Fibroblast of skin of back (primary cell): ENCODE measurements around the gene TRPM5.
A peak's percentile ranks its signal among the peaks of the same experiment; 100 is the strongest.

ENCODE experiments used
- DNase-seq: peaks from one replicate; pipeline ENCODE4 v3.0.0-alpha.2; 2013

Gene TRPM5

GRCh38 chr11:2436013-2436520, 8.2 kb downstream of the TRPM5 start:
- no peak for DNase-seq

DNA sequence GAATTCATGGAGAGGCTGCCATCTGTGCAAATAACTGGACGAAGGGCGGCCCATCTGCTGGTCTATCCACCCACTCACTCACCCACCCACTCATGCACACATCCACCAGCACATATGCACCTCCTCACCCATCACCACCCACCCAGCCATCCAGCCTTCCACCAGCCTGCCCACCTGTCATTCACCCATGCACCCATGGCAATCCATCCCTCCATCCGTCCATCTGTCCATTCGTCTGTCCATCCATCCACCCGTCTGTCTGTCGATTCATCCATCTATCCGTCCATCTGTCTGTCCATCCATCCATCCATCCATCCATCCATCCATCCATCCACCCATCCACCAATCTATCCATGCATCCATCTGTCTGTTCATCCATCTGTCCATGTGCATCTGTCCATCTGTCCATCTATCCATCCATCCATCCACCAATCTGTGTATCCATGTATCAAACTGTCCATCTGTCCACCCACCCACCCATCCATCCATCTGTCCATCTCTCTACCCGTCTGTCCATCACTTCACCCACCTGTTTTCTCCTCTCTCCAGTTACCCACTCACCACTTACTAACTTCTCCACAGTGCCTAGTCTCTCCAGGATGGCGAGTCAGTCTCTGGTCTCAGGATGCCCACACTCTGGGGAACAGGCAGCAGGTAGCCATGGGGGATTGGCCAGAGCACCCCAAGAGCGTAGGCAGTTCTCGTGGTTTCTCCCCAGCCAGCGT, 8.9 kb downstream of the TRPM5 start:
- DNase-seq = no peak

DNA sequence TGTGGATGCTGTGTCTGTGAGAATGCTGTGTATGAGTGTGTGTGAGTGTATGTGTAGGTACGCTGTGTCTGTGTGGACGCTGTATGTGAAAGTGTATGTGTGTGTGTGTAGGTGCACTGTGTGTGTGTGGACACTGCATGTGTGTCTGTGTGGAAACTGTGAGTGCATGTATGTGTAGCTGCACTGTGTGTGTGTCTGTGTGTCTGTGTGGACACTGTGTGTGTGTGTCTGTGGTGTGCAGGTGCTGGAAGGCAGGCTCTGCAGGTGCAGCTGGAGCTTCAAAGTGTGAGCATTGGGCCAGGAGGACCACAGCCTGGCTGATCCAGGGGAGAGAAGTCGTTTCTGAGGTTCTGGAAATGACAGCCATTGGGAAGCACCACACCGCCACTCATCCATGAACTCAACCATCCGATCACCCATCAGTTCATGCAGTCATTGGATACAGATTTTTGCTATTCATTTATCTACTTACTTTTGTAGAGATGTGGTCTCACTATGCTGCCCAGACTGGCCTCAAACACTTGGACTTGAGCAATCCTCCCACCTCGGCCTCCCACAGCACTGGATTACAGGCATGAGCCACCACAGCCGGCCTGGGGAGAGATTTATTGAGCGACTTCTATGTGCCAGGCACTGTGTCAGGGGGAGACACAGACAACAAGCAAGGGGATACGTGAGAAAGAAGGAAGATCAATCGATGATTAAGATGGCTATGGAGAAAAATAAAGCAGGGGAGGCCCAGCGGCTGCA, 9.6 kb downstream of the TRPM5 start:
- DNase-seq = no peak

- DNase-seq = no peak
These were observed 10.3 kb downstream of the TRPM5 start for GRCh38 chr11:2434008-2434407.

- DNase-seq = no peak
These were observed 11.0 kb downstream of the TRPM5 start for GRCh38 chr11:2433106-2433925.

GRCh38 chr11:2432628-2433071, 11.7 kb downstream of the TRPM5 start:
- DNase-seq = no peak

- DNase-seq = no peak
These were observed 12.1 kb downstream of the TRPM5 start for GRCh38 chr11:2432171-2432621.

- no peak for DNase-seq
These were observed 12.9 kb downstream of the TRPM5 start for GRCh38 chr11:2431395-2431794.

- DNase-seq = peak; percentile 41
These were observed 16.0 kb downstream of the TRPM5 start for GRCh38 chr11:2428322-2428795.

DNA sequence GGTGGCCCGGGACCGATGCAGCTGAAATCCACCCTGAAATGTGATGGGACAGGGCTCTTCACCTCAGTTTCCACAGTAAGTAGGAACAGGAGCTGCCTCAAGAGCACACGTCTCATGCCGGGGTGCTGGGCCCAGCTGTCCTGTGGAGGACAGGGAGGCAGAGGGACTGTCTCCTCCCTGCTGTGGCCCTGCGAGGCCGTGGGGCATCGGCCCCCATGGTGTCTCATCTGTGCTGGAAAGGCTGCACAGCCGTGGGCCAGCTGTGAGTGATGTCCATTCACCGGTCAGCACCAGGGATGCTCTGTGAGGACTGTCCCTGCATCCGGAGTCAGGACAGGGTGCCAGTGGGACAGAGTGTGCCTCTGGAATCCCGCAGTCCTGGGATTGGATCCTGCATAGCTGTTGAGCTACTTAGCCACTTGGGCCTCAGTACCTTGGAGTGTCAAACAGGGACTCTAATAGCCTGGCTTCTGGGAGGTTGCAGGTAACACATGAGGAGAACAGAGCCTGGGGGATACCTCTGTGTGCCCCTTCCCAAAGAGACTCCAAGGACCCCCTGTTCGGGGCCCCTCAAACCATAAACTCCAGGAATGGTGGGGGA, 16.5 kb downstream of the TRPM5 start:
- DNase-seq = no peak

DNA sequence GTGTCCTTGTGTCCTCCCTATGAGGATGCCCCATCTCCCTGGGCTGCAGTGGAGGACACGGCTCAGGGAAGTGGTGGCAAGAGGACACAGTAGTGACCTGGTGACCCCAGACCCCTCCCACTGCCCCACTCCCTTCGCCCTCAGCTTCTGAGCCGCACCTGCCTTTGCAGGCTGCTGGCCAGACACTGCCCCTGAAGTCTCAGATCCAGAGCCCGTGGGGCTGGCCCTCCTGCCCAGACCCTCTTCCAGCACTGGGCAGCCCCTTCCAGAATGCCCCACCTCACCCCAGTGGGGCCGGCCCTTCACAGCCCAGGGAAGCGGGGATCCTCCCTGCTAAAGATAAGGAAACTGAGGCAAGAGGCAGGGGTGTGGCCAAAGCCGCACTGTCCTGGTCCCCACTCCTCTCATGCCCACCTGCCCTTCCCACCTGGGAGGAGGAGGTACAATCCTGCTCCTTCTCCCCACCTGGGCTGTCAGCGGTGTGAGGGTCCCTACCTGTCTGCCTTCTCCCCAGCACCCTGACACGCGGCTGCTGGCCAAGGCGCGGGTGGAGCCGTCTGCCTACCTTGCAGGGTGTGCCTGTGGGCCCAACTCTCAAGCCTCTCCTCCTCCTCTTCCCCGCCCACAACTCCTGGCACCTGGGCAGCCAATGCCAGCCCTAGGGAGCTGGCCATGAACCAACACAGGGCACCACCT, 17.3 kb downstream of the TRPM5 start:
- no peak for DNase-seq

DNA sequence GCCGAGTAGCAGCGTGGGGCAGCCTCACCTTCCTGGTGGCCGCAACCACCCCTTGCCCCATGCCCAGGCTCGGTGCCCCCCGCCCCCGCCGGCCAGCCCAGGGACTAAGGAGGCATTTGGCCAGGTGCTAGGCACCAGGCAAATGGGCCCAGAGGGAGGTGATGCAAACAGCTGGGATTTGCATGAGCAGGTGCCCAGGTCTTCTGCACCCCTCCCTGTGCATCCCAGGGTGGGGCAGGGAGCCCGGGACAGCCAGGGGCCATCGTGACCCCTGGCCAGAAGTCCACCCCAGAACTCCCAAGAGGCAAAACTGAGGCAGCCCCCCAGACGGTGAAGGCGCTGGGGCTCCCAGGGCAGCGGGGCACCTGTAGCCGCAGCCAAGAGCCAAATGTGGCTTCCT, 18.1 kb downstream of the TRPM5 start:
- DNase-seq = no peak

GRCh38 chr11:2425506-2425905, 18.8 kb downstream of the TRPM5 start:
- no peak for DNase-seq

- DNase-seq = no peak
These were observed 19.4 kb downstream of the TRPM5 start for GRCh38 chr11:2424811-2425495.

GRCh38 chr11:2423157-2424025, 20.9 kb downstream of the TRPM5 start:
- no peak for DNase-seq

DNA sequence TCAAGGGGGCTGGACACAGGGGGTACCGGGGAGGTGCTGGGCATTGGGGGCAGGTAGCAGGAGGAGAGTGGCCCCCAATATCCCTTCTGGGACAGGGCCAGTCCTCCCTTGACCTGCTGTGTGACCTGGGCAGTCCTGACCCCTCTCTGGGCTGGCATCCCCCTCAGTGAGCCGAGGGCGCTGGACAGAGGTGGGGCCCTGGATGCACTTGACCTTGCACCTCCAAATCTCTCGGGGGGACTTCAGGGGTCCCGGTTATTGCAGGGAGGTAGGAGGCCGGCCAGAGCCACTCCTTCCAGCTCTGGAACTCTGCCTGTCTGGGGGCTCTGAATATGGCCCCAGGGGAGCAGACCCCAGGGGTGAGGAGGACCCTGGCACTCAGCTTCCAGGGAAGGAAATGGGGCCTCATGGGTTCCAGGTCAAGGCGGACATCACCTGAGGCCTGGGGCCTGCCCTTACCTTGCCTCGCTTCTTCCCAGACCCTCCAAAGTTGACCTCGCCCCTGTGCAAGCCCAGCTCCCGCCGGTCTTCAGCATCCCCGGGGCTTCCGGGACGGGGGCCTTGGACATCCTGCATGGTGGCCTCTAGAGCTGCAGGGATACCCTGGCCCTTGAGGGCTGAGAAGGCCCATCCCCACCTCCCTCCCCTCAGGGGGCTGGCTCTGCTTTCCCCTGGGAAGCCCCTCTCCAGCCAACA, 21.7 kb downstream of the TRPM5 start:
- no peak for DNase-seq

GRCh38 chr11:2421996-2422395, 22.3 kb downstream of the TRPM5 start:
- no peak for DNase-seq

- DNase-seq = no peak
These were observed 22.9 kb downstream of the TRPM5 start for GRCh38 chr11:2421226-2421994.
